Pancreas (tissue), 10 donors: ENCODE measurements around the gene HOXA13. TPM values are rescaled to one million over a fixed set of nuclear protein-coding genes. Genes with fewer than 3 reads are reported as not detected.

Source experiments
- ATAC-seq, 4 donors: fragments of 200-7000 bp; cut with Tn5 transposase; one replicate each; pipeline versions ENCODE4 v1.8.0 to v1.9.1; 2020; ENCODE audit warnings: mild to moderate bottlenecking in 4 of 4, moderate library complexity in 4 of 4
- DNase-seq, 6 donors: peaks; one replicate each; pipeline ENCODE4 v3.0.0-alpha.2; 2020
- FAIRE-seq: peaks from 2 replicates; lab custom pipeline; 2012; peaks lifted over from hg19 to GRCh38; lab: Jason Lieb, UNC
- H3K27ac ChIP-seq, 4 donors: fragments of 200-600 bp; sonication (generic); 1 replicate in 3 of 4; 2 replicates in 1 of 4; pipeline versions ENCODE4 v1.5.0 to v1.8.0; 2020
- H3K27me3 ChIP-seq, 4 donors: fragments of 200-600 bp; one replicate each; pipeline ENCODE4 v1.8.0; 2021
- H3K36me3 ChIP-seq, 3 donors: fragments of 200-600 bp; sonication (generic) in 1 of 3; one replicate each; pipeline versions ENCODE4 v1.5.0 to v1.8.0; 2020 to 2021
- H3K4me1 ChIP-seq, 3 donors: fragments of 200-600 bp; one replicate each; pipeline ENCODE4 v1.8.0; 2021
- H3K4me3 ChIP-seq, 4 donors: fragments of 200-600 bp; sonication (generic) in 2 of 4; one replicate each; pipeline versions ENCODE4 v1.5.0 to v1.8.0; 2020 to 2021
- H3K9me3 ChIP-seq, 4 donors: fragments of 200-600 bp; one replicate each; pipeline ENCODE4 v1.8.0; 2021
- WGBS, 2 donors: extraction: QIAGEN DNeasy Blood & Tissue Kit; methylation state at CpG; one replicate each; pipeline ENCODE4 v1.1.7; 2013; 5-methylcytosine and 5-hydroxymethylcytosine counted together
- intact Hi-C, 3 donors: fragments of 100-400 bp; cut with DNase I; formaldehyde crosslinking; loops; one replicate each; pipeline versions ENCODE4 v1.11.1 to v1.14.2; 2022
- polyA plus RNA-seq, 2 donors: library from polyadenylated mRNA; stranded (reverse); fragments of 200-250 nt; gene quantifications; one replicate each; pipeline ENCODE4 v1.2.3, GENCODE V29; 2013
- total RNA-seq, 6 donors: library from RNA; stranded (reverse); fragmentation: NEBNext Ultra II Directional in 4 of 6; extraction: Animal tissue kit (Norgen Biotek cat#: 25700) in 4 of 6; gene quantifications; one replicate each; pipeline versions ENCODE4 v1.2.1 to v1.2.4, GENCODE V29; 2021 to 2023
- TF ChIP-seq, protein P1 (sequence below), 4 donors: fragments of 200-600 bp; sonication (generic) in 3 of 4; IDR thresholded peaks; one replicate each; pipeline versions ENCODE4 v1.5.0 to v1.8.0; 2021; ENCODE audit warnings: antibody characterized with exemption in 4 of 4
- donor health status: healthy with polysubstance abuse.
- donor health status: DM: no; HTN: no; CAD: no; lungs with moderate emphysema.
- donor health status: DM: no; HTN: no; CAD: no.
- donor health status: control.
- donor health status: control.
- donor health status: Bipolar disorder and iron deficiency.
- donor health status: DM: yes; HTN: yes; CAD: no.
- donor health status: DM: no; HTN: no; CAD: no.
- donor health status: DM: no; HTN: no; CAD: no.
- donor health status: DM: yes; HTN: yes; CAD: no.

The HOXA13 gene
- total and polyA plus RNA-seq, 8 donors: 0.03 TPM; not detected in 7

DNA sequence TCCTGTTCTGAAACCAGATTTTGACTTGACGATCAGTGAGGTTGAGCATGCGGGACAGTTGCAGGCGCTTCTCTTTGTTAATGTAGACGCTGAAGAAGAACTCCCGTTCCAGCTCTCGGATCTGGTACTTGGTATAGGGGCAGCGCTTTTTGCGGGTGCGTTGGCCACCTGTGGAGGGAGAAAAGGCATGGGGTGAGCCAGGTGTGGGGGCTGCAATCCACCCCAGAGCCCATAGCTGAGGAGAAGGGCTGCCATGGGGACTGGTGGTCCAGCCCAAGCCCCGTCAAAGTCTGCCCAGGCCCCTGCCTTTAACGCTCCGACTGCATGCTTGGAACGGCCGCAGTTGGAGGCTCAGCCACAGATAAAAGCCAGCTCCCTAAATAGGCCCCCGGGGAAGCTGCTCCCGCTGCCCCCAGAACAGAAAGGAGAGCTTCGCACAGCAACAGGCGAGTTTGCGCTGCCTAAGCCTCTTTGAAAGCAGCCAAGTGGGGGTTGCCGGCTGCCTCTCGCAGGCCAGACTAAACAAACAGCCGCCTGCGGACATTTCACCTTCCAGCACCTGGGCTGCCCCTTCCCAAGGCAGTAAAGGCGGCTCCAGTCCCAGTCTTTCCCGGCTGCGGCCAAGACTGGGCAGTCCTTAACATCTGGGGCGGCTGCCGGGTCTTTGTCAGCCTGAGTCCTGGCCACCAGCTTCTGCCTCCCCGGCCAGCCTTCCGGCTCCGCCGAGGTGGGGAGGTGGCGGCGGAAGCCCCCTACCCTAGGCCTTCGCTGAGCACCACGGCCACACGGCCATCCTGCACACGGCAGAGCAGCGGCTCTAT lies 16.8 kb downstream of the HOXA13 start:
- FAIRE-seq: no peak
- 10 to 12% methylated on average over 39 of the region's 39 CpGs for WGBS, 2 donors
- DNase-seq: peak in 5 of 6 donors; percentile 7 to 64 (median 8)
- intact Hi-C loops: no loop called here
- TF ChIP-seq, protein P1, sequence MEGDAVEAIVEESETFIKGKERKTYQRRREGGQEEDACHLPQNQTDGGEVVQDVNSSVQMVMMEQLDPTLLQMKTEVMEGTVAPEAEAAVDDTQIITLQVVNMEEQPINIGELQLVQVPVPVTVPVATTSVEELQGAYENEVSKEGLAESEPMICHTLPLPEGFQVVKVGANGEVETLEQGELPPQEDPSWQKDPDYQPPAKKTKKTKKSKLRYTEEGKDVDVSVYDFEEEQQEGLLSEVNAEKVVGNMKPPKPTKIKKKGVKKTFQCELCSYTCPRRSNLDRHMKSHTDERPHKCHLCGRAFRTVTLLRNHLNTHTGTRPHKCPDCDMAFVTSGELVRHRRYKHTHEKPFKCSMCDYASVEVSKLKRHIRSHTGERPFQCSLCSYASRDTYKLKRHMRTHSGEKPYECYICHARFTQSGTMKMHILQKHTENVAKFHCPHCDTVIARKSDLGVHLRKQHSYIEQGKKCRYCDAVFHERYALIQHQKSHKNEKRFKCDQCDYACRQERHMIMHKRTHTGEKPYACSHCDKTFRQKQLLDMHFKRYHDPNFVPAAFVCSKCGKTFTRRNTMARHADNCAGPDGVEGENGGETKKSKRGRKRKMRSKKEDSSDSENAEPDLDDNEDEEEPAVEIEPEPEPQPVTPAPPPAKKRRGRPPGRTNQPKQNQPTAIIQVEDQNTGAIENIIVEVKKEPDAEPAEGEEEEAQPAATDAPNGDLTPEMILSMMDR (IDR thresholded peaks at IDR 0.05): no peak
- Histone ChIP-seq H3K4me3 (no peak overlapping the region), H3K27ac (no peak overlapping the region), H3K4me1 (peaks cover 0 to 6% (median 0%) of the 10 kb centered on the region in 3 donors), H3K9me3 (no peaks in the 10 kb centered on the region), H3K27me3 (peaks cover 3 to 88% (median 29%) of the 10 kb centered on the region in 4 donors), H3K36me3 (no peaks in the 10 kb centered on the region)
- no peak for ATAC-seq

DNA sequence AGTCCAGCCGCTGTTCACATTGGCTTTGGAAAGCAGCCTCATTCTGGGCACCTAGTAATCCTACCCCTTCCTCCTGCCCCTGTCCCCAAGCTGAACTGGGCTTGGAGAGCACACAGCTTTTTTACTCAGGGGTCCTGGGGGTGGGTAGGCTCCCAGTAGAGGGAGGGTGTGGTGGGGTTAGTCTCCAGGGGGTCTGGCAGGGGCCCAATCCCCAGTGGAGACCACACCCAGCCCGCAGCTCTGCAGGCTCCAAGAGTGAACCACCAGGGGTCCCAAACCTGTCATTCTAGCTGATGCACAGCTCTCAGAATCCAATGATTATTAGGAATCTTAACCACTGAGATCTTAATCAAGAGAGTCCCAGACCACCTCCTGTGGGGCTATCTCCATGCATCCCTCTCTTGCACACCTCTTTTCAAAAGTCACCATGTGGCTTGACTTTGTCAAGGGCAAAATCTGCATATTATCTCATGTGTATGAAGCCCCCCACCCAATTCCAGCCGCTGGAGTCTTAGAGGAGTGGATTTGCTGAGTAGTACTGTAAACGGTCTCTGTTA lies 17.5 kb downstream of the HOXA13 start:
- Histone ChIP-seq H3K4me3 (no peak overlapping the region), H3K36me3 (no peaks in the 10 kb centered on the region), H3K9me3 (no peaks in the 10 kb centered on the region), H3K27me3 (peaks cover 7 to 89% (median 29%) of the 10 kb centered on the region in 4 donors), H3K4me1 (peaks cover 0 to 6% (median 0%) of the 10 kb centered on the region in 3 donors), H3K27ac (no peak overlapping the region)
- FAIRE-seq (no peak), DNase-seq (peak in 4 of 6 donors; percentile 5 to 21 (median 8)), ATAC-seq (no peak)
- intact Hi-C loops: no loop called here
- TF ChIP-seq, protein P1 (IDR thresholded peaks at IDR 0.05): no peak
- 23 to 27% methylated on average over 4 of the region's 4 CpGs for WGBS, 2 donors

DNA sequence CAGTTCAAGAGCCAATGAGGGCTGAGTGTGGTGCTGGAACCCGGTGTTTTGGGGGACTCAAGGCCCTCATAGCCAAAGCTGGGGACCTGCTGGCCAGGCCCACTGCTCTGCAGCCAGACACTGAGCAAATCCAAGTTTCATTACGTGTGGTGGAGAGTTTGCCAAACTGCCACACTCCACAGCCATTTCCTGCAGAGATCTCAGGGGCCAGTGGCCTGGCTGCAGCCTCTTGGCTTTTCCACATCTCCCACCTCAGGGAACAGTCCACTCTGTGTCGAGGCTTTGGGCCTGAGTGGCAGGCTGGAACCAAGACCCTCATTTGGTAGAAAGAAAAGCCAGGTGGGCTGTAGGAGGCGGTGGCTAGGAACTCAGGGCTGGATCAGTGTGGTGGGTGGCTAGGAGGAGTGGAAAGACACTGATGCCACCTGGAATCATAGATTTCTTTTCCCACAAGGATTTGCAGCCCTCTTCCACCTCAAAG lies 18.1 kb downstream of the HOXA13 start:
- TF ChIP-seq, protein P1 (IDR thresholded peaks at IDR 0.05): no peak
- DNase-seq (peak in 2 of 6 donors; percentile 3 to 41), ATAC-seq (no peak), FAIRE-seq (no peak)
- Histone ChIP-seq H3K4me3 (no peak overlapping the region), H3K4me1 (peaks cover 0 to 6% (median 0%) of the 10 kb centered on the region in 3 donors), H3K27me3 (peaks cover 7 to 88% (median 28%) of the 10 kb centered on the region in 4 donors), H3K9me3 (no peaks in the 10 kb centered on the region), H3K27ac (no peak overlapping the region), H3K36me3 (no peaks in the 10 kb centered on the region)
- intact Hi-C loops: no loop called here
- WGBS, 2 donors: 41 to 47% methylated on average over 4 of the region's 4 CpGs

DNA sequence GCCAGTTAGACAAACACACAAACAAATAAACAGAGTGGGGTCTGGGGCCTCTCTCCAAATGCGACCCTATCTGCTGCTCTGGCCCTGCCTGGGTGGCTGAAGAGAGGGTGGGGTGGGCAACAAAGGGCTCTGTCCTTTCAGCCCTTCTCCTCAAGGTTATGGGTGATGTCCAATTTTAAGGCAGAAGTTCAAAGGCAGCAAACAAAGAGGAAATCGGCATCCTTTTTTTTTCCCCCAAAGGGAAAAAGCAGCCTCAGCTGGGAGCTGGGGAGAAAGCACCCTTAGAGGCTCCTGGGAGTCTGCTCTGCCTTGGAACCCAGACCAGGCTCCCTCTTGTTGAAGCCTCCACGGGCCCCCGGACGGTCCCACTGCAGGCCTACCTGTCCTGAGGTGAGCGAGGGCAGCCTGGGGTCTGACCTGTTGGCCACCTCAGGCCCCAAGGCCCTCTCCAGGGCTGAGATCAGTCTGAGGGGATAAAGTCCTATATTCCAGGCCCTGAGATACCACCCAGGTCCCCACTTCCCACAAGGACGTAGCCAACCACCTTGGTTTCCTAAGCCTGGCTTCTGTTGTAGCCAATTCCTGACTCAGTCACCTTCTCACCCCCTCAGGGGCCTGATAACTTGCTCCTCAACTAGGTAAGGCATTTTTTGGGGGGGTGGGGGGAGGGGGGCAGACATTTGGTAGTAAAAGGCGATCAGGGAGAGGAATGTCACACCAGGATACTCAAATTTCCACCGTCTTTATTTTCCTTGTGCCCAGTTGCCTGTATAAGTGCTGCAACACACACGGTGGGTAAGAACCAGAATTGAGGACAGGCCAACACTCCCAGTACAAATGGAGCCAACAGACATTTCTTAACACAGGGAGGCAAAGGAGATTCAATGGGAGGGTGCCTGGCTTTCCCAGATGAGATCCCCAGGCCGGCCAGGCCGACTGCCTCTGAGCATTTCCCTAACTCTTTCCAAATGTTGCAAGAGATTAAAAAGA lies 19.2 kb downstream of the HOXA13 start:
- TF ChIP-seq, protein P1 (IDR thresholded peaks at IDR 0.05): no peak
- Histone ChIP-seq H3K9me3 (no peaks in the 10 kb centered on the region), H3K36me3 (no peaks in the 10 kb centered on the region), H3K27me3 (peaks cover 7 to 88% (median 26%) of the 10 kb centered on the region in 4 donors), H3K4me1 (peaks cover 0 to 6% (median 0%) of the 10 kb centered on the region in 3 donors), H3K4me3 (no peak overlapping the region), H3K27ac (no peak overlapping the region)
- WGBS, 2 donors: 49 to 51% methylated on average over 12 of the region's 12 CpGs
- DNase-seq (peak in 3 of 6 donors; percentile 7 to 52 (median 41)), ATAC-seq (no peak), FAIRE-seq (no peak)
- intact Hi-C loops: no loop called here
